Measurements from ENCODE around the gene UGT1A3.

UGT1A3 gene

DNA sequence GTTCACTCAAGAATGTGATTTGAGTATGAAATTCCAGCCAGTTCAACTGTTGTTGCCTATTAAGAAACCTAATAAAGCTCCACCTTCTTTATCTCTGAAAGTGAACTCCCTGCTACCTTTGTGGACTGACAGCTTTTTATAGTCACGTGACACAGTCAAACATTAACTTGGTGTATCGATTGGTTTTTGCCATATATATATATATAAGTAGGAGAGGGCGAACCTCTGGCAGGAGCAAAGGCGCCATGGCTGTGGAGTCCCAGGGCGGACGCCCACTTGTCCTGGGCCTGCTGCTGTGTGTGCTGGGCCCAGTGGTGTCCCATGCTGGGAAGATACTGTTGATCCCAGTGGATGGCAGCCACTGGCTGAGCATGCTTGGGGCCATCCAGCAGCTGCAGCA lies 31.2 kb downstream of the UGT1A3 start, which contains the start of gene UGT1A1:
Gene UGT1A1 (plus strand): TSS at position 228 of the 400 bp plus-strand sequence. CDS start 18 bp downstream, at position 246.
- 95 to 98% methylated on average over 4 of the region's 6 CpGs for WGBS, 2 experiments (ENCODE audit: insufficient coverage in 2 of 2)

DNA sequence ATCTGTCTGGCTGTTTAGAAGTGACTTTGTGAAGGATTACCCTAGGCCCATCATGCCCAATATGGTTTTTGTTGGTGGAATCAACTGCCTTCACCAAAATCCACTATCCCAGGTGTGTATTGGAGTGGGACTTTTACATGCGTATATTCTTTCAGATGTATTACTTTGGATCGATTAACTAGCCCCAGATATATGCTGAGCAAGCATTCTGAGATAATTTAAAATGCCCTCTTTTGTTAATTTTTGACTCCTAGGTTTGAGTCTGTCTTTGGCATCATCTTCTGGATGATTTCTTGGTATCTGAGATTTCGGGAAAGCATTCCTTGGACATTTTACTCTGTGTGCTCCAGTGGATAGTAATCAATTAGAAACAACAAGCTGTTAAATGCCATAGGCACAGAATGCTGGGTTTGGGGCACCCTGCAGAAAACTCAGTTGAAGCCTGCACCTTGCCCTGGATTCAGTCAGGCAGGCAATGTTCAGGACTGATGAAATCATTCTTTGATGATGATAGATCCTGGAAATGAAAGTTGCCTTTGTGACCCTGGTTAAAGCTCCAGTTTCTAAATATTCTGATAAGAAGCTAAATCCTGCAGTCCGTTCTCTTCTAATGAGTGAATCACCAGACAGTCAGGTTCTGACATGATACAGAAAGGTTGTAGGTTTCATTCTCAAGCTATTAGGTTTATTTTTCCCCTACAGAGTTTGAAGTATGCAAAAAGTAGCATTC lies 32.4 kb downstream of the UGT1A3 start:
- no peaks in the 10 kb centered on the region for H3K36me3 ChIP-seq (ENCODE audit: control insufficient read depth, insufficient read depth, low read length)
- H3K27ac ChIP-seq (ENCODE audit: low read depth, low read length, severe bottlenecking), result no peak overlapping the region
- 84% methylated on average over 3 of the region's 4 CpGs; no CpG with 5 or more reads in 1 of the 2 experiments for WGBS, 2 experiments (ENCODE audit: insufficient coverage in 2 of 2)
- peaks cover 3% of the 10 kb centered on the region for H3K4me1 ChIP-seq (ENCODE audit: control insufficient read depth, insufficient read depth, low read length, poor library complexity, severe bottlenecking)
- H3K4me3 ChIP-seq (ENCODE audit: extremely low read depth, insufficient read depth, low read length, poor library complexity, severe bottlenecking), result no peak overlapping the region
- no peaks in the 10 kb centered on the region for H3K9me3 ChIP-seq (ENCODE audit: control insufficient read depth, low read length)

More for the DNA sequence above, 31.2 kb downstream of the UGT1A3 start, which contains the start of gene UGT1A1:
- Histone ChIP-seq H3K36me3 (ENCODE audit: control insufficient read depth, insufficient read depth, low read length) (no peaks in the 10 kb centered on the region), H3K4me3 (ENCODE audit: extremely low read depth, insufficient read depth, low read length, poor library complexity, severe bottlenecking) (no peak within 1 kb of the TSS), H3K27ac (ENCODE audit: low read depth, low read length, severe bottlenecking) (no peak within 1 kb of the TSS), H3K4me1 (ENCODE audit: control insufficient read depth, insufficient read depth, low read length, poor library complexity, severe bottlenecking) (peaks cover 3% of the 10 kb centered on the region), H3K9me3 (ENCODE audit: control insufficient read depth, low read length) (peaks cover 2% of the 10 kb centered on the region)

DNA sequence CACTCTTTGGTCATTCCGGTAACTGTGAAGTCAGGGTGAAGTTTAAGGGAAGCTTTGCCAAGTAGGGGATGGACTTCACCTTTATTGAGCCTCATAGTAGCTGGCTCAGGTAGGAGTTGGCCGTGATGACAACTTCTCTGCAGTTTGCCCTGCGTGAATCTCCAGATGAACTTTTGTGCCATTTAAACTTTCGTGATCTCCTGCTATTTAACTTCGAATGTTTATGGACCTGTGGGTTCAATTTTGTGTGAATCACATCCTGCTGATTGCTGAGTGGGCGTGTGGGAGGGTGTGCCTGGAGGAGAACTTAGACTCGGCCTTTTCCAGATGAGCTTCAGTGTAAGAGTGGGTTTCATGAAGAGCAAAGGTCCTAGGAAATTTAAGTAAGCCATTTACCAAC lies 35.4 kb downstream of the UGT1A3 start:
- Histone ChIP-seq H3K9me3 (ENCODE audit: control insufficient read depth, low read length) (no peaks in the 10 kb centered on the region), H3K36me3 (ENCODE audit: control insufficient read depth, insufficient read depth, low read length) (no peaks in the 10 kb centered on the region), H3K4me1 (ENCODE audit: control insufficient read depth, insufficient read depth, low read length, poor library complexity, severe bottlenecking) (no peaks in the 10 kb centered on the region), H3K4me3 (ENCODE audit: extremely low read depth, insufficient read depth, low read length, poor library complexity, severe bottlenecking) (no peak overlapping the region), H3K27ac (ENCODE audit: low read depth, low read length, severe bottlenecking) (no peak overlapping the region)
- WGBS, 2 experiments (ENCODE audit: insufficient coverage in 2 of 2), result 86% methylated on average over 5 to 7 of the region's 7 CpGs

DNA sequence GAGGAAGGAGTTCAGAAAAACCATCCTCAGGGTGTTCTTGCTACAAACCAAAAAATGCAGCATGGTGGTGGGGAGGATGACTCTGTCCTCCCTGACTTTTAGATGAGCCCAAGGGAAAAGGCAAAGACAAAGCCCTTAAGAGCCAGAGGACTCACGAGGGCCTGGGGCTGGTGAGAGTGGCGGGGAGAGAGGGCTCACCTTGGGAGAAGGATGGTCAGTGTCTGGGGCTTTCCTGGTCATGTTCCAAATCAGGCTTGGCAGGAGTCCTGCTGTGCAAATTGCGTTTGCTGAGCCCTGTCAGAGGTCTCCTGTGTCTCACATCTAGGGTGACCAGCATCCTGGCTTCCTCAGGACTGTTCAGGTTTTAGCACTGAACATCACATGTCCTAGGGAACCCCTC lies 35.9 kb downstream of the UGT1A3 start:
- WGBS, 2 experiments (ENCODE audit: insufficient coverage in 2 of 2), result 67 to 79% methylated on average over 1 to 3 of the region's 3 CpGs

GRCh38 chr2:233766416-233766815 lies 37.6 kb downstream of the UGT1A3 start:
- H3K36me3 ChIP-seq (ENCODE audit: control insufficient read depth, insufficient read depth, low read length), result no peaks in the 10 kb centered on the region
- H3K4me1 ChIP-seq (ENCODE audit: control insufficient read depth, insufficient read depth, low read length, poor library complexity, severe bottlenecking), result no peaks in the 10 kb centered on the region
- no peaks in the 10 kb centered on the region for H3K9me3 ChIP-seq (ENCODE audit: control insufficient read depth, low read length)
- no peak overlapping the region for H3K27ac ChIP-seq (ENCODE audit: low read depth, low read length, severe bottlenecking)
- 80 to 89% methylated on average over 1 to 2 of the region's 4 CpGs for WGBS, 2 experiments (ENCODE audit: insufficient coverage in 2 of 2)
- H3K4me3 ChIP-seq (ENCODE audit: extremely low read depth, insufficient read depth, low read length, poor library complexity, severe bottlenecking), result no peak overlapping the region

More for the DNA sequence above, 35.9 kb downstream of the UGT1A3 start:
- no peak overlapping the region for H3K27ac ChIP-seq (ENCODE audit: low read depth, low read length, severe bottlenecking)
- H3K9me3 ChIP-seq (ENCODE audit: control insufficient read depth, low read length), result no peaks in the 10 kb centered on the region
- H3K4me1 ChIP-seq (ENCODE audit: control insufficient read depth, insufficient read depth, low read length, poor library complexity, severe bottlenecking), result no peaks in the 10 kb centered on the region
- no peak overlapping the region for H3K4me3 ChIP-seq (ENCODE audit: extremely low read depth, insufficient read depth, low read length, poor library complexity, severe bottlenecking)
- no peaks in the 10 kb centered on the region for H3K36me3 ChIP-seq (ENCODE audit: control insufficient read depth, insufficient read depth, low read length)

- no peaks in the 10 kb centered on the region for H3K9me3 ChIP-seq (ENCODE audit: control insufficient read depth, low read length)
- no peak overlapping the region for H3K27ac ChIP-seq (ENCODE audit: low read depth, low read length, severe bottlenecking)
- WGBS, 2 experiments (ENCODE audit: insufficient coverage in 2 of 2), result 66 to 73% methylated on average over 1 to 3 of the region's 4 CpGs
- no peaks in the 10 kb centered on the region for H3K4me1 ChIP-seq (ENCODE audit: control insufficient read depth, insufficient read depth, low read length, poor library complexity, severe bottlenecking)
- no peak overlapping the region for H3K4me3 ChIP-seq (ENCODE audit: extremely low read depth, insufficient read depth, low read length, poor library complexity, severe bottlenecking)
- no peaks in the 10 kb centered on the region for H3K36me3 ChIP-seq (ENCODE audit: control insufficient read depth, insufficient read depth, low read length)
These were observed 39.2 kb downstream of the UGT1A3 start for GRCh38 chr2:233768076-233768475.

GRCh38 chr2:233769260-233769659 lies 40.4 kb downstream of the UGT1A3 start:
- H3K4me1 ChIP-seq (ENCODE audit: control insufficient read depth, insufficient read depth, low read length, poor library complexity, severe bottlenecking), result no peaks in the 10 kb centered on the region
- H3K9me3 ChIP-seq (ENCODE audit: control insufficient read depth, low read length), result no peaks in the 10 kb centered on the region
- H3K27ac ChIP-seq (ENCODE audit: low read depth, low read length, severe bottlenecking), result no peak overlapping the region
- H3K36me3 ChIP-seq (ENCODE audit: control insufficient read depth, insufficient read depth, low read length), result no peaks in the 10 kb centered on the region
- 89 to 94% methylated on average over 9 of the region's 9 CpGs for WGBS, 2 experiments (ENCODE audit: insufficient coverage in 2 of 2)
- H3K4me3 ChIP-seq (ENCODE audit: extremely low read depth, insufficient read depth, low read length, poor library complexity, severe bottlenecking), result no peak overlapping the region

DNA sequence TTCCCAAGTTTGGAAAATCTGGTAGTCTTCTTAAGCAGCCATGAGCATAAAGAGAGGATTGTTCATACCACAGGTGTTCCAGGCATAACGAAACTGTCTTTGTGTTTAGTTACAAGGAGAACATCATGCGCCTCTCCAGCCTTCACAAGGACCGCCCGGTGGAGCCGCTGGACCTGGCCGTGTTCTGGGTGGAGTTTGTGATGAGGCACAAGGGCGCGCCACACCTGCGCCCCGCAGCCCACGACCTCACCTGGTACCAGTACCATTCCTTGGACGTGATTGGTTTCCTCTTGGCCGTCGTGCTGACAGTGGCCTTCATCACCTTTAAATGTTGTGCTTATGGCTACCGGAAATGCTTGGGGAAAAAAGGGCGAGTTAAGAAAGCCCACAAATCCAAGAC lies 43.3 kb downstream of the UGT1A3 start:
- Histone ChIP-seq H3K27ac (ENCODE audit: low read depth, low read length, severe bottlenecking) (no peak overlapping the region), H3K4me3 (ENCODE audit: extremely low read depth, insufficient read depth, low read length, poor library complexity, severe bottlenecking) (no peak overlapping the region), H3K4me1 (ENCODE audit: control insufficient read depth, insufficient read depth, low read length, poor library complexity, severe bottlenecking) (no peaks in the 10 kb centered on the region), H3K9me3 (ENCODE audit: control insufficient read depth, low read length) (peaks cover 4% of the 10 kb centered on the region), H3K36me3 (ENCODE audit: control insufficient read depth, insufficient read depth, low read length) (no peaks in the 10 kb centered on the region)
- WGBS, 2 experiments (ENCODE audit: insufficient coverage in 2 of 2), result 89 to 95% methylated on average over 14 to 15 of the region's 16 CpGs

DNA sequence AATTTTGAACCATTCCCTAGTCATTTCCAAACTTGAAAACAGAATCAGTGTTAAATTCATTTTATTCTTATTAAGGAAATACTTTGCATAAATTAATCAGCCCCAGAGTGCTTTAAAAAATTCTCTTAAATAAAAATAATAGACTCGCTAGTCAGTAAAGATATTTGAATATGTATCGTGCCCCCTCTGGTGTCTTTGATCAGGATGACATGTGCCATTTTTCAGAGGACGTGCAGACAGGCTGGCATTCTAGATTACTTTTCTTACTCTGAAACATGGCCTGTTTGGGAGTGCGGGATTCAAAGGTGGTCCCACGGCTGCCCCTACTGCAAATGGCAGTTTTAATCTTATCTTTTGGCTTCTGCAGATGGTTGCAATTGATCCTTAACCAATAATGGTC lies 43.7 kb downstream of the UGT1A3 start:
- no peak overlapping the region for H3K27ac ChIP-seq (ENCODE audit: low read depth, low read length, severe bottlenecking)
- H3K4me1 ChIP-seq (ENCODE audit: control insufficient read depth, insufficient read depth, low read length, poor library complexity, severe bottlenecking), result no peaks in the 10 kb centered on the region
- H3K9me3 ChIP-seq (ENCODE audit: control insufficient read depth, low read length), result peaks cover 4% of the 10 kb centered on the region
- WGBS, 2 experiments (ENCODE audit: insufficient coverage in 2 of 2), result 88 to 90% methylated on average over 4 to 5 of the region's 5 CpGs
- no peak overlapping the region for H3K4me3 ChIP-seq (ENCODE audit: extremely low read depth, insufficient read depth, low read length, poor library complexity, severe bottlenecking)
- no peaks in the 10 kb centered on the region for H3K36me3 ChIP-seq (ENCODE audit: control insufficient read depth, insufficient read depth, low read length)

GRCh38 chr2:233773854-233774253 lies 45.0 kb downstream of the UGT1A3 start:
- H3K36me3 ChIP-seq (ENCODE audit: control insufficient read depth, insufficient read depth, low read length), result no peaks in the 10 kb centered on the region
- no peaks in the 10 kb centered on the region for H3K4me1 ChIP-seq (ENCODE audit: control insufficient read depth, insufficient read depth, low read length, poor library complexity, severe bottlenecking)
- WGBS, 2 experiments (ENCODE audit: insufficient coverage in 2 of 2), result 93 to 100% methylated on average over 3 to 5 of the region's 5 CpGs
- peaks cover 4% of the 10 kb centered on the region for H3K9me3 ChIP-seq (ENCODE audit: control insufficient read depth, low read length)
- H3K4me3 ChIP-seq (ENCODE audit: extremely low read depth, insufficient read depth, low read length, poor library complexity, severe bottlenecking), result no peak overlapping the region
- H3K27ac ChIP-seq (ENCODE audit: low read depth, low read length, severe bottlenecking), result no peak overlapping the region

GRCh38 chr2:233775414-233775813 lies 46.6 kb downstream of the UGT1A3 start:
- Histone ChIP-seq H3K4me3 (ENCODE audit: extremely low read depth, insufficient read depth, low read length, poor library complexity, severe bottlenecking) (no peak overlapping the region), H3K4me1 (ENCODE audit: control insufficient read depth, insufficient read depth, low read length, poor library complexity, severe bottlenecking) (no peaks in the 10 kb centered on the region), H3K36me3 (ENCODE audit: control insufficient read depth, insufficient read depth, low read length) (no peaks in the 10 kb centered on the region), H3K27ac (ENCODE audit: low read depth, low read length, severe bottlenecking) (no peak overlapping the region), H3K9me3 (ENCODE audit: control insufficient read depth, low read length) (peaks cover 4% of the 10 kb centered on the region)
- WGBS, 2 experiments (ENCODE audit: insufficient coverage in 2 of 2), result 87 to 89% methylated on average over 5 to 6 of the region's 6 CpGs

All from mesodermal cell (in vitro differentiated cells).